GM10266 (cell line): Measurements from ENCODE around the gene DHTKD1.

Experiments
- DNase-seq: peaks from one replicate; pipeline ENCODE4 v3.0.0; 2012; ENCODE audit errors: extremely low spot score
- CTCF ChIP-seq: IDR thresholded peaks from 2 replicates; pipeline ENCODE4 v1.5.1; 2012; ENCODE audit warnings: mild to moderate bottlenecking, low read depth; ENCODE audit not compliant: control insufficient read depth, insufficient read depth; ENCODE audit errors: missing control alignments

DHTKD1 gene

GRCh38 chr10:12111528-12111927 lies 42.8 kb downstream of the DHTKD1 start:
- DNase-seq, result no peak
- TF ChIP-seq CTCF, result no peak

GRCh38 chr10:12113627-12114026 lies 44.9 kb downstream of the DHTKD1 start:
- DNase-seq, result no peak
- no peak for TF ChIP-seq CTCF

GRCh38 chr10:12121673-12122072 lies 52.9 kb downstream of the DHTKD1 start:
- DNase-seq, result peak; percentile 63
- TF ChIP-seq CTCF, result no peak

GRCh38 chr10:12129222-12130111 lies 60.7 kb downstream of the DHTKD1 start, which contains the start of gene SEC61A2:
Gene SEC61A2, plus strand, starts transcription at chr10:12129677. Its CDS starts 111 bp downstream, at chr10:12129788.
- peak; percentile 100 for DNase-seq
- TF ChIP-seq CTCF, result no peak

- peak; percentile 70 for DNase-seq
- peak; percentile 53 for TF ChIP-seq CTCF
Measured at GRCh38 chr10:12130237-12130872, 61.6 kb downstream of the DHTKD1 start.

- TF ChIP-seq CTCF, result no peak
- no peak for DNase-seq
Measured at GRCh38 chr10:12135631-12136030, 66.9 kb downstream of the DHTKD1 start.

GRCh38 chr10:12140038-12140437 lies 71.3 kb downstream of the DHTKD1 start:
- no peak for DNase-seq

More at GRCh38 chr10:12140038-12140437, 71.3 kb downstream of the DHTKD1 start:
- TF ChIP-seq CTCF, result no peak
